Measurements from ENCODE around the gene PATZ1.

DNA sequence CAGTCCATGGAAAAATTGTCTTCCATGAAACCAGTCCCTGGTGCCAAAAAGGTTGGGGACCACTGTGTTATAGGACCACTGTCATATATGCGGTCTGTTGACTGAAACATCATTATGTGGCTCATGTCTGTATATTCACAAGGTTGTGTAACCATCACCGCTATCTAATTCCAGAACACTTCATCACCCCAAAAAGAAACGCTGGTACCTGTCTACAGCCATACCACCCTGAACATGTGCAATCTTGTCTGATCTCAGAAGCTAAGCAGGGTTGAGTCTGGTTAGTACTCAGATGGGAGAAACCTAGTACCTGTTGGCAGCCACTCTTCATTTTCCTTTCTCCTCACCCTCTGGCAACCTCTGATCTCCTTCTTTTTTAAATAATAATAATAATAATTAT, 41.0 kb downstream of the PATZ1 start:
- TF ChIP-seq, protein P1, sequence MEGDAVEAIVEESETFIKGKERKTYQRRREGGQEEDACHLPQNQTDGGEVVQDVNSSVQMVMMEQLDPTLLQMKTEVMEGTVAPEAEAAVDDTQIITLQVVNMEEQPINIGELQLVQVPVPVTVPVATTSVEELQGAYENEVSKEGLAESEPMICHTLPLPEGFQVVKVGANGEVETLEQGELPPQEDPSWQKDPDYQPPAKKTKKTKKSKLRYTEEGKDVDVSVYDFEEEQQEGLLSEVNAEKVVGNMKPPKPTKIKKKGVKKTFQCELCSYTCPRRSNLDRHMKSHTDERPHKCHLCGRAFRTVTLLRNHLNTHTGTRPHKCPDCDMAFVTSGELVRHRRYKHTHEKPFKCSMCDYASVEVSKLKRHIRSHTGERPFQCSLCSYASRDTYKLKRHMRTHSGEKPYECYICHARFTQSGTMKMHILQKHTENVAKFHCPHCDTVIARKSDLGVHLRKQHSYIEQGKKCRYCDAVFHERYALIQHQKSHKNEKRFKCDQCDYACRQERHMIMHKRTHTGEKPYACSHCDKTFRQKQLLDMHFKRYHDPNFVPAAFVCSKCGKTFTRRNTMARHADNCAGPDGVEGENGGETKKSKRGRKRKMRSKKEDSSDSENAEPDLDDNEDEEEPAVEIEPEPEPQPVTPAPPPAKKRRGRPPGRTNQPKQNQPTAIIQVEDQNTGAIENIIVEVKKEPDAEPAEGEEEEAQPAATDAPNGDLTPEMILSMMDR (conservative IDR thresholded peaks at IDR 0.05; ENCODE audit: low read depth, low read length) = no peak
- no peak for TF ChIP-seq EZH2 (IDR thresholded peaks at IDR 0.05; ENCODE audit: low read length, unreplicated experiment)

Data from PC-3 (cell line).